PC-9 (cell line): ENCODE data around the gene TMPRSS9.

Experiments used
- EZH2 ChIP-seq: fragments of 200-600 bp; sonication (generic); IDR thresholded peaks from 2 replicates; pipeline ENCODE4 v1.8.0; 2017; ENCODE audit warnings: antibody characterized with exemption, low read depth
- TF ChIP-seq, protein P1 (sequence below): fragments of 200-600 bp; sonication (generic); conservative IDR thresholded peaks from 2 replicates; pipeline ENCODE4 v1.6.1; 2017; ENCODE audit warnings: mixed run types, antibody characterized with exemption, mild to moderate bottlenecking, moderate library complexity

DNA sequence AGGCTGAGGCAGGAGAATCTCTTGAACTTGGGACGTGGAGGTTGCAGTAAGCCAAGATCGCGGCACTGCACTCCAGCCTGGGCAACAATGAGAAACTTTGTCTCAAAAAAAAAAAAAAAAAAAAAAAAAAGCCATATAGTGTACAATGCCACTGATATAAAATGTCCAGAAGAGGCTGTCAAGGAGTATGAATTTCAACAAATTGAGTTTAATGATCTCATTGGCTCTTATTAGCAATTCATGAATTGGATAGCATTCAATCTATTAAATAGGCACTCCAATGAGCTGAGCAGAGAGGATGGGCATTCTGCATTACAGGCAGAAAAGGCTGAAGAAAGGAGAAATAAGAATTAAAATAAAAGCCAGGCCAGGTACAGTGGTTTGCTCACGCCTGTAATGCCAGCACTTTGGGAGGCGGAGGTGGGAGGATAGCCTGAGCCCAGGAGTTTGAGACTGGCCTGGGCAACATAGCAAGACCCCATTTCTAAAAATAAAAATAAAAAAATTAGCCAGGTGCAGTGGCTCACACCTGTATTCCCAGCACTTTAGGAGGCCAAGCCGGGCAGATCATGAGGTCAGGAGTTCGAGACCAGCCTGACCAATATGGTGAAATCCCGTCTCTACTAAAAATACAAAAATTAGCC, 97.5 kb downstream of the TMPRSS9 start:
- TF ChIP-seq, protein P1, sequence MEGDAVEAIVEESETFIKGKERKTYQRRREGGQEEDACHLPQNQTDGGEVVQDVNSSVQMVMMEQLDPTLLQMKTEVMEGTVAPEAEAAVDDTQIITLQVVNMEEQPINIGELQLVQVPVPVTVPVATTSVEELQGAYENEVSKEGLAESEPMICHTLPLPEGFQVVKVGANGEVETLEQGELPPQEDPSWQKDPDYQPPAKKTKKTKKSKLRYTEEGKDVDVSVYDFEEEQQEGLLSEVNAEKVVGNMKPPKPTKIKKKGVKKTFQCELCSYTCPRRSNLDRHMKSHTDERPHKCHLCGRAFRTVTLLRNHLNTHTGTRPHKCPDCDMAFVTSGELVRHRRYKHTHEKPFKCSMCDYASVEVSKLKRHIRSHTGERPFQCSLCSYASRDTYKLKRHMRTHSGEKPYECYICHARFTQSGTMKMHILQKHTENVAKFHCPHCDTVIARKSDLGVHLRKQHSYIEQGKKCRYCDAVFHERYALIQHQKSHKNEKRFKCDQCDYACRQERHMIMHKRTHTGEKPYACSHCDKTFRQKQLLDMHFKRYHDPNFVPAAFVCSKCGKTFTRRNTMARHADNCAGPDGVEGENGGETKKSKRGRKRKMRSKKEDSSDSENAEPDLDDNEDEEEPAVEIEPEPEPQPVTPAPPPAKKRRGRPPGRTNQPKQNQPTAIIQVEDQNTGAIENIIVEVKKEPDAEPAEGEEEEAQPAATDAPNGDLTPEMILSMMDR = no peak
- no peak for TF ChIP-seq EZH2
